ENCODE results near the gene LZTS2.

The LZTS2 gene

DNA sequence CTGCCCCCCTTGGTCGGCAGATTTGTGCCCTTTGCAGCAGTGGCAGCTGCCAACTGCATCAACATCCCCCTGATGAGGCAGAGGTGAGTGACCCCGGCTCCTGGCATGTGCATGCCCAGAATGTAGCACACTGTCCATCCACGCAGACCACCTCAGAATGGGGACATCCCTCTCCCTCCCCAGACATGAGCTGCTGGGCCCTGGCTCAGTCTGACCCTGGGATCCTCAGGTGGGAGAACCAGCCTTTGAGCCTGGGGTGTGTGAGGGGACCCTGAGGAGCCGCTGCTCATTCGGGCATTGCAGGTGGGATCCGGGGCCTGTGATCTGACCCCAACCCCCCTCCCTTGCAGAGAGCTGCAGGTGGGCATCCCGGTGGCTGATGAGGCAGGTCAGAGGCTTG, 37.1 kb downstream of the LZTS2 start (continued):
- TF ChIP-seq, protein P1, sequence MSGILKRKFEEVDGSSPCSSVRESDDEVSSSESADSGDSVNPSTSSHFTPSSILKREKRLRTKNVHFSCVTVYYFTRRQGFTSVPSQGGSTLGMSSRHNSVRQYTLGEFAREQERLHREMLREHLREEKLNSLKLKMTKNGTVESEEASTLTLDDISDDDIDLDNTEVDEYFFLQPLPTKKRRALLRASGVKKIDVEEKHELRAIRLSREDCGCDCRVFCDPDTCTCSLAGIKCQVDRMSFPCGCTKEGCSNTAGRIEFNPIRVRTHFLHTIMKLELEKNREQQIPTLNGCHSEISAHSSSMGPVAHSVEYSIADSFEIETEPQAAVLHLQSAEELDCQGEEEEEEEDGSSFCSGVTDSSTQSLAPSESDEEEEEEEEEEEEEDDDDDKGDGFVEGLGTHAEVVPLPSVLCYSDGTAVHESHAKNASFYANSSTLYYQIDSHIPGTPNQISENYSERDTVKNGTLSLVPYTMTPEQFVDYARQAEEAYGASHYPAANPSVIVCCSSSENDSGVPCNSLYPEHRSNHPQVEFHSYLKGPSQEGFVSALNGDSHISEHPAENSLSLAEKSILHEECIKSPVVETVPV (CRISPR knock-in tag; IDR thresholded peaks at IDR 0.05), result no peak
- TF ChIP-seq ZNF8 (CRISPR knock-in tag; IDR thresholded peaks at IDR 0.05) (no peak), ARNTL (CRISPR knock-in tag; IDR thresholded peaks at IDR 0.05; ENCODE audit: borderline replicate concordance, low read depth) (no peak), GLIS3 (CRISPR knock-in tag; IDR thresholded peaks at IDR 0.05) (no peak), ISL1 (CRISPR knock-in tag; IDR thresholded peaks at IDR 0.05) (no peak), BACH2 (CRISPR knock-in tag; IDR thresholded peaks at IDR 0.05; ENCODE audit: borderline replicate concordance) (no peak), CSDC2 (CRISPR knock-in tag; IDR thresholded peaks at IDR 0.05) (no peak)
- TF ChIP-seq, protein P2, sequence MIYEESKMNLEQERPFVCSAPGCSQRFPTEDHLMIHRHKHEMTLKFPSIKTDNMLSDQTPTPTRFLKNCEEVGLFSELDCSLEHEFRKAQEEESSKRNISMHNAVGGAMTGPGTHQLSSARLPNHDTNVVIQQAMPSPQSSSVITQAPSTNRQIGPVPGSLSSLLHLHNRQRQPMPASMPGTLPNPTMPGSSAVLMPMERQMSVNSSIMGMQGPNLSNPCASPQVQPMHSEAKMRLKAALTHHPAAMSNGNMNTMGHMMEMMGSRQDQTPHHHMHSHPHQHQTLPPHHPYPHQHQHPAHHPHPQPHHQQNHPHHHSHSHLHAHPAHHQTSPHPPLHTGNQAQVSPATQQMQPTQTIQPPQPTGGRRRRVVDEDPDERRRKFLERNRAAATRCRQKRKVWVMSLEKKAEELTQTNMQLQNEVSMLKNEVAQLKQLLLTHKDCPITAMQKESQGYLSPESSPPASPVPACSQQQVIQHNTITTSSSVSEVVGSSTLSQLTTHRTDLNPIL (CRISPR knock-in tag; IDR thresholded peaks at IDR 0.05; ENCODE audit: low read depth), result no peak

DNA sequence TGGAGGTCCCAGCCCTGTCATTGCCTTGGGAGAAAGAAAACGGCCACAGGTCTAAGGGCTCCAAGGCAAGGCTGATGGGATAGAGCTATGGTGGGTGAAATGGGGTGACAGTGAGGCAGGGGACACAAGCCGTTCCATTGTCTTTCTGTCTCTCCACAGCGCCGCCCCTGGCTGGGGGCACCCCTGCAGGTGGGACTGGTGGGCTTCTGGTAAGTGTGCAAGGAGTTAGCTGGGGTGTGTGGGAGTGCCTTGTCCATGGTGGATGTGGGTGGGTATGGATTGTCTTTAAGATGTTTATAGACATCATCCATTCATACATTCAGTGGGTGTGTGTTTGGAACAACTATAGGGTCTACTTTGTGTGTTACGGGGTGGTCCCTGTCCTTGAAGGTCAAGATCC, 38.9 kb downstream of the LZTS2 start:
- no peak for TF ChIP-seq ZNF8 (CRISPR knock-in tag; IDR thresholded peaks at IDR 0.05)
- TF ChIP-seq ZFP30 (CRISPR knock-in tag; IDR thresholded peaks at IDR 0.05), result no peak
- no peak for TF ChIP-seq ZNF70 (CRISPR knock-in tag; IDR thresholded peaks at IDR 0.05)
- no peak for TF ChIP-seq ZFP3 (CRISPR knock-in tag; IDR thresholded peaks at IDR 0.05)
- TF ChIP-seq ARNTL (CRISPR knock-in tag; IDR thresholded peaks at IDR 0.05; ENCODE audit: borderline replicate concordance, low read depth), result no peak
- no peak for TF ChIP-seq TCF4 (CRISPR knock-in tag; IDR thresholded peaks at IDR 0.05; ENCODE audit: borderline replicate concordance)
- ATAC-seq, result no peak

DNA sequence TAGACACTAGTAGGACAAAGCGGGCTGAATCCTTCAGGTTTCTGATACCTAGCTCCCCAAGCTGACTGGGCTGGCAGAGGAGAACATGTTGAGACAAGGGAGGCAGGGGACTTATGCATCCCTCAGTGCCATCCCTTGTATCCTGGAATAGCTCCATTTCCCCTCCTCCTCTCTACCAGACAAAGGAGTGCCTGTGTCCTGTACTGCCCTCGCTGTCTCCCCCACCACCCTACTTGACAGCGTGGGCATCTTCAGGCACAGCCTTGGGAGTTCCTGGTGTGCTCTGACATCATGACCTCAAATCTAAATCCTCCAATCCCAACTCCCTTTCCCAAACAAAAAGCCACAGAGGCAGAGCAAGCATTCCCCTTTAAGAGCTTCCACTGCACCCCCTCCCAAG, 40.5 kb downstream of the LZTS2 start:
- TF ChIP-seq CSDC2 (CRISPR knock-in tag; IDR thresholded peaks at IDR 0.05) (no peak), TCF4 (CRISPR knock-in tag; IDR thresholded peaks at IDR 0.05; ENCODE audit: borderline replicate concordance) (no peak), SNAI2 (CRISPR knock-in tag; IDR thresholded peaks at IDR 0.05) (no peak), ISL1 (CRISPR knock-in tag; IDR thresholded peaks at IDR 0.05) (no peak), OSR1 (CRISPR knock-in tag; IDR thresholded peaks at IDR 0.05) (no peak), GLIS3 (CRISPR knock-in tag; IDR thresholded peaks at IDR 0.05) (no peak)
- no peak for ATAC-seq

DNA sequence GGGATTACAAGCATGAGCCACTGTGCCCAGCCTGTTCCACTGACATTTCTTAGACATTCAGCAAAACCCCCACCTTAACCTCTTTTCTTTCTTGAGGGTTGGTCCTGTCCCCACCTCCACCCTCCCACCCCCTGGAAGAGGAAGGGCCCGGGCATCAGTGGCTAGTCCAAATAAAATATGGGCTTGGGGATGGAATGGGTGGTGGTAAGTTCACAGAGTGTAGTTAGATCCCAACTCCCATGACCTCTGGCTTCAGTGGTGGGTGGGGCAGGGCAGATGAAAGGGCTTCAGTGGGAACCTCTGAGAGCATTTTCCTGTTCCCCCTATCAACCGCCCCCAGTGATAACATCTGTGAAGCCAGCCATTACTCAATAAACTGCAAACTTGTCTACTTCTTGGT, 41.2 kb downstream of the LZTS2 start:
- no peak for ATAC-seq
- TF ChIP-seq ZC3H10 (CRISPR knock-in tag; IDR thresholded peaks at IDR 0.05) (no peak), ZNF8 (CRISPR knock-in tag; IDR thresholded peaks at IDR 0.05) (no peak), ZFP3 (CRISPR knock-in tag; IDR thresholded peaks at IDR 0.05) (no peak), RARB (CRISPR knock-in tag; IDR thresholded peaks at IDR 0.05) (no peak), BACH2 (CRISPR knock-in tag; IDR thresholded peaks at IDR 0.05; ENCODE audit: borderline replicate concordance) (no peak), TCF4 (CRISPR knock-in tag; IDR thresholded peaks at IDR 0.05; ENCODE audit: borderline replicate concordance) (no peak), ISL1 (CRISPR knock-in tag; IDR thresholded peaks at IDR 0.05) (no peak), GLIS3 (CRISPR knock-in tag; IDR thresholded peaks at IDR 0.05) (no peak), CSDC2 (CRISPR knock-in tag; IDR thresholded peaks at IDR 0.05) (no peak), PPARA (CRISPR knock-in tag; IDR thresholded peaks at IDR 0.05; ENCODE audit: borderline replicate concordance) (no peak), ARNTL (CRISPR knock-in tag; IDR thresholded peaks at IDR 0.05; ENCODE audit: borderline replicate concordance, low read depth) (no peak)
- TF ChIP-seq, protein P3, sequence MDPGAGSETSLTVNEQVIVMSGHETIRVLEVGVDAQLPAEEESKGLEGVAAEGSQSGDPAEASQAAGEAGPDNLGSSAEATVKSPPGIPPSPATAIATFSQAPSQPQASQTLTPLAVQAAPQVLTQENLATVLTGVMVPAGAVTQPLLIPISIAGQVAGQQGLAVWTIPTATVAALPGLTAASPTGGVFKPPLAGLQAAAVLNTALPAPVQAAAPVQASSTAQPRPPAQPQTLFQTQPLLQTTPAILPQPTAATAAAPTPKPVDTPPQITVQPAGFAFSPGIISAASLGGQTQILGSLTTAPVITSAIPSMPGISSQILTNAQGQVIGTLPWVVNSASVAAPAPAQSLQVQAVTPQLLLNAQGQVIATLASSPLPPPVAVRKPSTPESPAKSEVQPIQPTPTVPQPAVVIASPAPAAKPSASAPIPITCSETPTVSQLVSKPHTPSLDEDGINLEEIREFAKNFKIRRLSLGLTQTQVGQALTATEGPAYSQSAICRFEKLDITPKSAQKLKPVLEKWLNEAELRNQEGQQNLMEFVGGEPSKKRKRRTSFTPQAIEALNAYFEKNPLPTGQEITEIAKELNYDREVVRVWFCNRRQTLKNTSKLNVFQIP (CRISPR knock-in tag; IDR thresholded peaks at IDR 0.05; ENCODE audit: borderline replicate concordance, low read depth), result no peak
- TF ChIP-seq, protein P4, sequence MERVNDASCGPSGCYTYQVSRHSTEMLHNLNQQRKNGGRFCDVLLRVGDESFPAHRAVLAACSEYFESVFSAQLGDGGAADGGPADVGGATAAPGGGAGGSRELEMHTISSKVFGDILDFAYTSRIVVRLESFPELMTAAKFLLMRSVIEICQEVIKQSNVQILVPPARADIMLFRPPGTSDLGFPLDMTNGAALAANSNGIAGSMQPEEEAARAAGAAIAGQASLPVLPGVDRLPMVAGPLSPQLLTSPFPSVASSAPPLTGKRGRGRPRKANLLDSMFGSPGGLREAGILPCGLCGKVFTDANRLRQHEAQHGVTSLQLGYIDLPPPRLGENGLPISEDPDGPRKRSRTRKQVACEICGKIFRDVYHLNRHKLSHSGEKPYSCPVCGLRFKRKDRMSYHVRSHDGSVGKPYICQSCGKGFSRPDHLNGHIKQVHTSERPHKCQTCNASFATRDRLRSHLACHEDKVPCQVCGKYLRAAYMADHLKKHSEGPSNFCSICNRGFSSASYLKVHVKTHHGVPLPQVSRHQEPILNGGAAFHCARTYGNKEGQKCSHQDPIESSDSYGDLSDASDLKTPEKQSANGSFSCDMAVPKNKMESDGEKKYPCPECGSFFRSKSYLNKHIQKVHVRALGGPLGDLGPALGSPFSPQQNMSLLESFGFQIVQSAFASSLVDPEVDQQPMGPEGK (CRISPR knock-in tag; IDR thresholded peaks at IDR 0.05; ENCODE audit: borderline replicate concordance), result no peak
- TF ChIP-seq, protein P2 (CRISPR knock-in tag; IDR thresholded peaks at IDR 0.05; ENCODE audit: low read depth), result no peak

Data from SK-N-SH treated with all-trans-retinoic acid at 6 μM for 48 hours (cell line).